IPS-11a (cell line): Measurements from ENCODE around the gene BET1L.
"Not testable (repeated sequence)": the region's sequence is repeated elsewhere in the genome, so short reads cannot be mapped to it uniquely, and the experiment has no call there.

ENCODE experiments used
- H3K4me3 ChIP-seq: one replicate; pipeline ENCODE4 v1.5.1; 2013; ENCODE audit warnings: low read depth, low read length, control low read depth

BET1L gene

GRCh38 chr11:207208-207862, at the start of gene BET1L, which contains the start of gene RIC8A:
TSS of gene BET1L (minus strand) at chr11:207399. CDS start at chr11:207321, 78 bp downstream.
TSS of gene RIC8A (plus strand) at chr11:207708. CDS start at chr11:208855, 1,147 bp downstream.
- H3K4me3 ChIP-seq: peak within 1 kb of the TSS; percentile 95

GRCh38 chr11:255816-256215, 48.6 kb upstream of the BET1L start:
- H3K4me3 ChIP-seq: no peak overlapping the region

- H3K4me3 ChIP-seq: no peak overlapping the region
These were observed 48.0 kb upstream of the BET1L start for GRCh38 chr11:255176-255575.

DNA sequence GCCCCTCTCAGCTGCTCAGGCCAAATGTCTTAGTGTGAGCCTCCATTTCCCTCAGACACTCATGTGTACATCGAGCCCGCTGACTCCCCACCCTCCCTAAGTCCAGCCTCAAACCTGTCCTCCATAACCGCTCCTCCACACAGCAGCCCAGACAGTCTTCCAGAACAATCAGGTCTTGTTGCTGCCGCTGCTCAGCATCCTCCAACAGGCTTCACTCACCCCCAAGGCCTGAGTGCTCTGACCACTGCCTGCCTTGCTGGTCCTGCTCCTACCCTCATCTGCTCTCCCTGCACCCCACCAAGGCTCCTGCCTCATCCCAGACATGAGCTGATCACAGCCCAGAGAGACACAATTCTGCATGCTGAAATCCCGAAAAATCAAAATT, 46.7 kb upstream of the BET1L start:
- H3K4me3 ChIP-seq: no peak overlapping the region

DNA sequence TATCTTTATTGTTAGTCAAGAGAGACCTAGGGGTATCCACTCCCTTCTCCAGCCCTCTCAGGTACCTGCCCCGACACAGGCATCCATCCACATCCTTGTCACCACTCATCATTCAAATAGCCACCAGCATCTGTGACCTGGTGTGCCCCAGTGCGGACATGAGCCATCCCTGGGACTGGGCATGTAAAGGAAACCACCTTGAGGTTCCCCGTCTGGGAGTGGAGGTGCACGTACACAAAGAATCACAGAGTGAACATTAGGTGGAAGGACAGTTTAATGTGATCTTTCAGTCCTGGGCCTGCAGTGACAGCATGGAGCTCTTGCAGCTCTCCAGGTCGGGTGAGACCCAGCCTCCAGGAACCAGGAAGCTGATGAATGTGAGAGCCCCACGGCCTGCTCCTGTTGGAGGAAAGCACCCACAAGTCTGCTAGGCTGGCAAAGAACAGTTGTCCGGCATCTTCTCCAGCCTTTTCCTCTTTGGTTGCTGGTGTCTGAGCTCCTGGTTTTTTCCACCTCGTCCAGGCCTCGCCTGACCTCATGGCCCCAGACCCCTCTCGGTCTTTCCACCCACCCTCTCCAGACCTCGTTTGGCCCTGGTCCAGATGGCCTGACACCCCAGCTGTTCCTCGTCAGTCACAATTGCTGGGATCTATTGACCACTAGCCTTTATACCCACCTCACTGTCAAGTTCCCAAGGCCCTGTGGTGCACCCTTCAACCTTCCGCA, 46.1 kb upstream of the BET1L start:
- H3K4me3 ChIP-seq: no peak overlapping the region

- H3K4me3 ChIP-seq: no peak overlapping the region
These were observed 45.5 kb upstream of the BET1L start for GRCh38 chr11:252666-253065.

GRCh38 chr11:251550-251949, 44.4 kb upstream of the BET1L start:
- H3K4me3 ChIP-seq: no peak overlapping the region

- H3K4me3 ChIP-seq: no peak overlapping the region
These were observed 43.6 kb upstream of the BET1L start for GRCh38 chr11:250740-251299.

GRCh38 chr11:250274-250673, 43.1 kb upstream of the BET1L start:
- no peak overlapping the region for H3K4me3 ChIP-seq

DNA sequence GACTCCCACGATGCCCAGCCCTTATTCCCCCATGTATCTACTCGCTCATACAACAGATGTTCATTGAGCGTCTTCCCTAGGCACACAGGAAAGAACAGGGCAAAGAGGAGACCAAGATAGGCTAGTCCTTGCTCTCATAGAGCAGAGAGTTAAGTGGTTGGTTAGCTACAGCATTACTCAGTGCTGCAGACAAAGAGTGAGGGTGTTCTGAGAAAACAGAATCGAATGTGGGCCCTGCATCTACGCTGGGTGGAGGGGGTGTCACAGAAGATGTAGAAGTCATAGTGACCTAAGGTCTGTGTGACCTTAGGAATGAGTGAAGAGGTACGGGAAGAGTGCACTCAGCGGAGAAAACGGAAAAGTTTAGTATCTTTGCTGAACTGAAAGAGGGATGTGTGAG, 41.9 kb upstream of the BET1L start:
- no peak overlapping the region for H3K4me3 ChIP-seq

- H3K4me3 ChIP-seq: no peak overlapping the region
These were observed 37.2 kb upstream of the BET1L start for GRCh38 chr11:244376-244775.

- H3K4me3 ChIP-seq: no peak overlapping the region
These were observed 34.4 kb upstream of the BET1L start for GRCh38 chr11:241634-242033.

GRCh38 chr11:240315-240714, 33.1 kb upstream of the BET1L start:
- no peak overlapping the region for H3K4me3 ChIP-seq

DNA sequence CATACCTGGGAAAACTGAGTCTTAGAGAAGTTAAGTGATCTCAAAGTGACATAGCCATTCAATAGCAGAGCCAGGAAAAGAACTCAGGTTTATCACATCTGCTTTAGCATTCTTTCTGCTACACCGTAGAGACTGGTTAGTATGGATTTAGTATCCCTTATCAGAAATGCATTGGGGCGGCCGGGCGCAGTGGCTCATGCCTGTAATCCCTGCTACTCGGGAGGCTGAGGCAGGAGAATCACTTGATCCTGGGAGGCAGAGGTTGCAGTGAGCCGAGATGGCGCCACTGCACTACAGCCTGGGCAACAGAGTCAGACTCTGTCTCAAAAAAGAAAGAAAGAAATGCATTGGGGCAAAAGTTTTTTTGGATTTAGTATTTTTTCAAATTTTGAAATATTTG, 31.1 kb upstream of the BET1L start:
- H3K4me3 ChIP-seq: not testable (repeated sequence)

GRCh38 chr11:236774-237767, 29.9 kb upstream of the BET1L start, which contains the start of gene PSMD13:
TSS of gene PSMD13 (plus strand) at chr11:236976. CDS start at chr11:237050, 74 bp downstream.
- H3K4me3 ChIP-seq: peak within 1 kb of the TSS; percentile 90

GRCh38 chr11:235997-236773, 29.0 kb upstream of the BET1L start, which contains the start of gene SIRT3:
TSS of gene SIRT3 (minus strand) at chr11:236342. CDS start at chr11:236328, 14 bp downstream.
- H3K4me3 ChIP-seq: peak within 1 kb of the TSS; percentile 90

GRCh38 chr11:235609-235996, 28.4 kb upstream of the BET1L start:
- H3K4me3 ChIP-seq: peak overlapping the region; percentile 50

DNA sequence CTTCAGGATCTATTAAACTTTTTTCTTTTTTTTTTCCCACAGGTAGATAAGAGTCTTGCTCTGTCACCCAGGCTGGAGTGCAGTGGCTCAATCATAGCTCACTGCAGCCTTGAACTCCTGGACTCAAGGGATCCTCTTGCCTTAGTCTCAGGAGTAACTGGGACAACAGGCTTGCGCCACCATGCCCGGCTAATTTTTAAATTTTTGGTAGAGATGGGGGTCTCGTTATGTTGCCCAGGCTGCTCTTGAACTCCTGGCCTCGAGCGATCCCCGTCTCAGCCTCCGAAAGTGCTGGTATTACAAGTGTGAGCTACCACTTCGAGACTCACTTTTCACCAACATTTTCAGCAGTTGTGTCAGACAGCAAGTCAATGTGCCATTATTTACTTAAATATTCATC, 28.0 kb upstream of the BET1L start:
- H3K4me3 ChIP-seq: peak overlapping the region; percentile 50

GRCh38 chr11:232783-233565, 25.8 kb upstream of the BET1L start:
- no peak overlapping the region for H3K4me3 ChIP-seq
